Right renal pelvis (tissue), 4 donors: ENCODE measurements around the gene LYPD3. TPM values are rescaled to one million over a fixed set of nuclear protein-coding genes. Genes with fewer than 3 reads are reported as not detected.
"Not testable (repeated sequence)": the region's sequence is repeated elsewhere in the genome, so short reads cannot be mapped to it uniquely, and the experiment has no call there.

Experiments used
- DNase-seq, 4 donors: peaks; one replicate each; pipeline ENCODE4 v3.0.0-alpha.2; 2013; ENCODE audit warnings: low read depth in 4 of 4, low spot score in 3 of 4, missing footprints in 1 of 4
- polyA plus RNA-seq, 4 donors: library from polyadenylated mRNA; unstranded; fragments of 120-200 nt; gene quantifications; one replicate each; pipeline ENCODE4 v1.2.1, GENCODE V29; 2013; ENCODE audit not compliant: insufficient read length in 4 of 4

Gene LYPD3
- polyA plus RNA-seq, 4 donors = 1.6 to 5.5 (median 2.5) TPM

GRCh38 chr19:43463381-43464133, 1.9 kb downstream of the LYPD3 start:
- DNase-seq = peak; percentile 86 to 94 (median 91)

- DNase-seq = no peak
Observed at GRCh38 chr19:43462785-43463380, 2.5 kb downstream of the LYPD3 start.

- DNase-seq = no peak
Observed at GRCh38 chr19:43462383-43462782, 3.0 kb downstream of the LYPD3 start.

- no peak for DNase-seq
Observed at GRCh38 chr19:43461303-43461702, 4.1 kb downstream of the LYPD3 start.

GRCh38 chr19:43460362-43461016, 4.9 kb downstream of the LYPD3 start:
- DNase-seq = no peak

- no peak for DNase-seq
Observed at GRCh38 chr19:43457809-43458208, 7.6 kb downstream of the LYPD3 start.

GRCh38 chr19:43455321-43456113, 9.9 kb downstream of the LYPD3 start:
- no peak for DNase-seq

GRCh38 chr19:43454031-43454430, 11.4 kb downstream of the LYPD3 start:
- no peak for DNase-seq

- DNase-seq = no peak
Observed at GRCh38 chr19:43452582-43452981, 12.8 kb downstream of the LYPD3 start.

GRCh38 chr19:43450545-43450997, 14.8 kb downstream of the LYPD3 start:
- DNase-seq = no peak

GRCh38 chr19:43447655-43448054, 17.8 kb downstream of the LYPD3 start:
- no peak for DNase-seq

- DNase-seq = peak in 3 of 4 donors; percentile 48 to 69 (median 68)
Observed at GRCh38 chr19:43446746-43447489, 18.5 kb downstream of the LYPD3 start.

GRCh38 chr19:43445426-43445825, 20.0 kb downstream of the LYPD3 start:
- no peak for DNase-seq

- no peak for DNase-seq
Observed at GRCh38 chr19:43444531-43445287, 20.7 kb downstream of the LYPD3 start.

GRCh38 chr19:43444091-43444490, 21.3 kb downstream of the LYPD3 start:
- not testable (repeated sequence) for DNase-seq

- DNase-seq = no peak
Observed at GRCh38 chr19:43441716-43442115, 23.7 kb downstream of the LYPD3 start.

- DNase-seq = no peak
Observed at GRCh38 chr19:43439709-43440063, 25.7 kb downstream of the LYPD3 start.

GRCh38 chr19:43439032-43439708, 26.2 kb downstream of the LYPD3 start:
- no peak for DNase-seq
